Measurements from ENCODE around the gene PPP4R2.

DNA sequence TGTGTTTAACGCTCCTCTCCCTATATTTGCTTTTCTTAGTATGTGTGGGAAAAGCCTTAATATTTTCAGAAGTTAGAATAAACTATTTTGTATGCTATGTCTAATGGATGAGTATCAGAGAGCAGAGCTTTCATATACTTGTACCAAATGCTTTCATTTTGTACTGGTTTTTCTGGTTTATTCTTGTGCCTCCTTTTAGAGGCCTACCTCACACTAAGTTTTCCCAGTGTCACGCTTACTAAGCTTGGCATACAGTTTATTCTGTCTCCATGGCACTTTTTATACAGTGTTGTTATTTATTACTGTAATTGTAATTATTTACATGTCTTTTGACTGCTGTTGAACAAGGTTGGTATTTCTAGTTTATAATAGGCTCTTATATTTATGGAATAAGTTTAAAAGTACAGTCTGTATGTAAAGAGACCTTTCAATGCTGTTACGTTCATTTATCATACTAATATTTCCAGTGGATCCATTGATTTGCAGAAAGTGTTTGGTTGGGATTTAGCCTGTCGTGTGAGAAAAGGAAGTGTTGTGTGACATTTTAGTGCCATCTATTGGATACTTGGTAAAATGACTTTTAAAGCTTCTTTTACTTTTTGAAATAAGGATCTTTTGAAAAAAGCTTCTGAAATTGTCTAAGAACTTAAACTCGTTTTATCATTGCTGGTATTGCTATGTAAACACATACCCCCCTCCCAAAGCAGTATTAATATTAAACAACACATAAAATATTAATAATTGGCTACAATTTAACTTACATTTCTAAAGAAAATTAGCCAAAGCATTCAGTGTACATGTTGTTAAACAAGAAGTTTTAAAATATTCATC, 59.6 kb downstream of the PPP4R2 start:
- TF ChIP-seq, protein P1, sequence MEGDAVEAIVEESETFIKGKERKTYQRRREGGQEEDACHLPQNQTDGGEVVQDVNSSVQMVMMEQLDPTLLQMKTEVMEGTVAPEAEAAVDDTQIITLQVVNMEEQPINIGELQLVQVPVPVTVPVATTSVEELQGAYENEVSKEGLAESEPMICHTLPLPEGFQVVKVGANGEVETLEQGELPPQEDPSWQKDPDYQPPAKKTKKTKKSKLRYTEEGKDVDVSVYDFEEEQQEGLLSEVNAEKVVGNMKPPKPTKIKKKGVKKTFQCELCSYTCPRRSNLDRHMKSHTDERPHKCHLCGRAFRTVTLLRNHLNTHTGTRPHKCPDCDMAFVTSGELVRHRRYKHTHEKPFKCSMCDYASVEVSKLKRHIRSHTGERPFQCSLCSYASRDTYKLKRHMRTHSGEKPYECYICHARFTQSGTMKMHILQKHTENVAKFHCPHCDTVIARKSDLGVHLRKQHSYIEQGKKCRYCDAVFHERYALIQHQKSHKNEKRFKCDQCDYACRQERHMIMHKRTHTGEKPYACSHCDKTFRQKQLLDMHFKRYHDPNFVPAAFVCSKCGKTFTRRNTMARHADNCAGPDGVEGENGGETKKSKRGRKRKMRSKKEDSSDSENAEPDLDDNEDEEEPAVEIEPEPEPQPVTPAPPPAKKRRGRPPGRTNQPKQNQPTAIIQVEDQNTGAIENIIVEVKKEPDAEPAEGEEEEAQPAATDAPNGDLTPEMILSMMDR (IDR thresholded peaks at IDR 0.05), result peak; percentile 57
- TF ChIP-seq EZH2 (IDR thresholded peaks at IDR 0.05) (no peak), EZH2phosphoT487 (IDR thresholded peaks at IDR 0.05) (no peak)
